Raji (cell line): Measurements from ENCODE around the gene POGK.
A peak's percentile ranks its signal among the peaks of the same experiment; 100 is the strongest.

Experiments
- POLR2A ChIP-seq: IDR thresholded peaks from 2 replicates; pipeline ENCODE4 v1.6.1; 2011; ENCODE audit warnings: low read depth, low read length, control low read depth; ENCODE audit not compliant: insufficient read depth

The POGK gene

GRCh38 chr1:166838766-166839599 lies at the start of gene POGK:
Gene POGK (plus strand): TSS chr1:166839475. CDS start chr1:166840957, 1,482 bp downstream.
- TF ChIP-seq POLR2A: peak; percentile 94

- TF ChIP-seq POLR2A: no peak
These were observed 42.5 kb upstream of the POGK start for GRCh38 chr1:166796620-166797236.

- TF ChIP-seq POLR2A: no peak
These were observed 30.3 kb upstream of the POGK start for GRCh38 chr1:166808952-166809351.

- TF ChIP-seq POLR2A: no peak
These were observed 27.6 kb upstream of the POGK start for GRCh38 chr1:166811691-166812090.

GRCh38 chr1:166813508-166814223 lies 25.6 kb upstream of the POGK start:
- TF ChIP-seq POLR2A: no peak

GRCh38 chr1:166814611-166815010 lies 24.7 kb upstream of the POGK start:
- no peak for TF ChIP-seq POLR2A

GRCh38 chr1:166819974-166820373 lies 19.3 kb upstream of the POGK start:
- no peak for TF ChIP-seq POLR2A

GRCh38 chr1:166822385-166822784 lies 16.9 kb upstream of the POGK start:
- no peak for TF ChIP-seq POLR2A

GRCh38 chr1:166827426-166827825 lies 11.8 kb upstream of the POGK start:
- no peak for TF ChIP-seq POLR2A

- TF ChIP-seq POLR2A: no peak
These were observed 2.5 kb upstream of the POGK start for GRCh38 chr1:166836733-166837132.

- no peak for TF ChIP-seq POLR2A
These were observed 479 bp downstream of the POGK start for GRCh38 chr1:166839600-166840308.

- no peak for TF ChIP-seq POLR2A
These were observed 1.3 kb downstream of the POGK start for GRCh38 chr1:166840309-166841274.

GRCh38 chr1:166843322-166843721 lies 4.0 kb downstream of the POGK start:
- TF ChIP-seq POLR2A: no peak
